Upper lobe of left lung (tissue), 6 donors: ENCODE results near the gene ASPDH. TPM values are rescaled to one million over a fixed set of nuclear protein-coding genes. Genes with fewer than 3 reads are reported as not detected.

Experiments
- ATAC-seq, 2 donors: fragments of 200-7000 bp; cut with Tn5 transposase; one replicate each; pipeline ENCODE4 v1.9.1; 2022; ENCODE audit warnings: mild to moderate bottlenecking in 2 of 2, moderate library complexity in 2 of 2; ENCODE audit not compliant: low FRiP score in 2 of 2
- DNase-seq, 2 donors: peaks; one replicate each; pipeline ENCODE4 v3.0.0-alpha.2; 2019 to 2020
- H3K27ac ChIP-seq, 4 donors: fragments of 200-600 bp; sonication (generic); one replicate each; pipeline ENCODE4 v1.5.1; 2016 to 2019
- H3K27me3 ChIP-seq, 4 donors: fragments of 200-600 bp; sonication (generic); one replicate each; pipeline ENCODE4 v1.5.1; 2017 to 2019
- H3K36me3 ChIP-seq, 4 donors: fragments of 200-600 bp; sonication (generic); one replicate each; pipeline ENCODE4 v1.5.1; 2016 to 2019
- H3K4me1 ChIP-seq, 4 donors: fragments of 200-600 bp; sonication (generic); one replicate each; pipeline ENCODE4 v1.5.1; 2018 to 2019
- H3K4me3 ChIP-seq, 4 donors: fragments of 200-600 bp; sonication (generic); one replicate each; pipeline ENCODE4 v1.5.1; 2017 to 2019; ENCODE audit warnings: mild to moderate bottlenecking in 2 of 4, moderate library complexity in 1 of 4
- H3K9me3 ChIP-seq, 4 donors: fragments of 200-600 bp; sonication (generic); one replicate each; pipeline ENCODE4 v1.5.1; 2018 to 2019
- CTCF ChIP-seq, 6 experiments: fragments of 450-650 bp in 4 of 6; fragments of 200-600 bp in 2 of 6; sonication (generic) in 2 of 6; IDR thresholded peaks; one replicate each; pipeline ENCODE4 v1.5.1; 2016 to 2019; ENCODE audit warnings: antibody characterized with exemption in 6 of 6
- EP300 ChIP-seq, 4 donors: sonication (generic); formaldehyde crosslinking; IDR thresholded peaks; one replicate each; pipeline ENCODE4 v1.5.1; 2017; ENCODE audit warnings: antibody characterized with exemption in 4 of 4, control low read depth in 2 of 4
- POLR2A ChIP-seq, 4 donors: fragments of 450-650 bp; IDR thresholded peaks; one replicate each; pipeline ENCODE4 v1.5.1; 2016 to 2017; ENCODE audit warnings: antibody characterized with exemption in 4 of 4, mild to moderate bottlenecking in 2 of 4
- POLR2AphosphoS5 ChIP-seq, 2 donors: sonication (generic); formaldehyde crosslinking; IDR thresholded peaks; one replicate each; pipeline ENCODE4 v1.5.1; 2017; ENCODE audit warnings: antibody characterized with exemption in 2 of 2
- WGBS, 2 donors: methylation state at CpG; one replicate each; pipeline ENCODE4 v1.1.5; 2017 to 2018; 5-methylcytosine and 5-hydroxymethylcytosine counted together
- total RNA-seq, 6 donors: library from RNA; depleted of rRNA in 4 of 6; stranded (reverse); fragments of >200 nt in 4 of 6; gene quantifications; one replicate each; pipeline versions ENCODE4 v1.1.0 to v1.2.1, GENCODE V29; 2016 to 2021
- donor health status: DM: no; HTN: no; CAD: no; lungs with moderate emphysema.
- donor health status: DM: no; HTN: yes; CAD: no; lungs with severe emphysema.

ASPDH gene
- total RNA-seq, 6 donors from 2014 or later: not detected

GRCh38 chr19:50468818-50469217 lies 44.9 kb downstream of the ASPDH start:
- Histone ChIP-seq H3K36me3 (no peaks in the 10 kb centered on the region), H3K9me3 (no peaks in the 10 kb centered on the region), H3K27me3 (no peaks in the 10 kb centered on the region), H3K4me3 (no peak overlapping the region), H3K27ac (no peak overlapping the region), H3K4me1 (peaks cover 0 to 8% (median 0%) of the 10 kb centered on the region in 4 donors)
- DNase-seq (no peak), ATAC-seq (no peak)
- TF ChIP-seq EP300 (IDR thresholded peaks at IDR 0.05) (no peak), CTCF (IDR thresholded peaks at IDR 0.05) (no peak), POLR2AphosphoS5 (IDR thresholded peaks at IDR 0.05) (no peak), POLR2A (IDR thresholded peaks at IDR 0.05) (no peak)
- 83 to 94% methylated on average over 6 of the region's 6 CpGs for WGBS, 2 donors

DNA sequence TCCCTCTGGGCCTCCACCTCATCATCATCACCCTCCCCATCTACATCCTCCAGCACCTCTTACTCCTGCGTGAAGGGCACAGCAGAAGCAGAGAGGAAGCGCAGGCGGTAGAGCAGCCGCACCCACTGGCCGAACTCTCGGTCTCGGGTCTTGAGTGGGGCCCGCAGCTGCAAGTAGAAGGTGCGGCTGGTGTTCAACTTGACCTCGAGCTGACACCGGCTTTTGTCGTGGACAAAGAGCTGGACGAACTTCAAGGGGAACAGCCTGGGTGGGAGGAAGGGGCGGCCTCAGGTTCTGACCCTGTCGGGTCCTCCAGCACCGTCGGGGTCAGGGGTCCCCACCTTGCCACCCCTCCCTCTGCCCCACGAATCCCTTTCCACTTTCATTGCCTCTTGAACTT lies 46.1 kb downstream of the ASPDH start:
- Histone ChIP-seq H3K4me3 (no peak overlapping the region), H3K4me1 (peaks cover 0 to 8% (median 0%) of the 10 kb centered on the region in 4 donors), H3K9me3 (no peaks in the 10 kb centered on the region), H3K36me3 (no peaks in the 10 kb centered on the region), H3K27ac (no peak overlapping the region), H3K27me3 (no peaks in the 10 kb centered on the region)
- TF ChIP-seq POLR2AphosphoS5 (IDR thresholded peaks at IDR 0.05) (no peak), POLR2A (IDR thresholded peaks at IDR 0.05) (no peak), EP300 (IDR thresholded peaks at IDR 0.05) (no peak), CTCF (IDR thresholded peaks at IDR 0.05) (no peak)
- no peak for DNase-seq
- WGBS, 2 donors: 57 to 66% methylated on average over 16 to 18 of the region's 18 CpGs
- no peak for ATAC-seq

- WGBS, 2 donors: 72 to 83% methylated on average over 8 to 11 of the region's 11 CpGs
- H3K27me3 ChIP-seq: no peaks in the 10 kb centered on the region
- H3K9me3 ChIP-seq: no peaks in the 10 kb centered on the region
- H3K36me3 ChIP-seq: no peaks in the 10 kb centered on the region
- ATAC-seq: no peak
- no peak overlapping the region for H3K27ac ChIP-seq
- no peak for DNase-seq
- H3K4me3 ChIP-seq: no peak overlapping the region
- TF ChIP-seq CTCF (IDR thresholded peaks at IDR 0.05): no peak
- TF ChIP-seq EP300 (IDR thresholded peaks at IDR 0.05): no peak
- TF ChIP-seq POLR2AphosphoS5 (IDR thresholded peaks at IDR 0.05): no peak
- no peak for TF ChIP-seq POLR2A (IDR thresholded peaks at IDR 0.05)
- H3K4me1 ChIP-seq: peaks cover 0 to 8% (median 0%) of the 10 kb centered on the region in 4 donors
Observed at GRCh38 chr19:50466706-50467039, 47.0 kb downstream of the ASPDH start.

DNA sequence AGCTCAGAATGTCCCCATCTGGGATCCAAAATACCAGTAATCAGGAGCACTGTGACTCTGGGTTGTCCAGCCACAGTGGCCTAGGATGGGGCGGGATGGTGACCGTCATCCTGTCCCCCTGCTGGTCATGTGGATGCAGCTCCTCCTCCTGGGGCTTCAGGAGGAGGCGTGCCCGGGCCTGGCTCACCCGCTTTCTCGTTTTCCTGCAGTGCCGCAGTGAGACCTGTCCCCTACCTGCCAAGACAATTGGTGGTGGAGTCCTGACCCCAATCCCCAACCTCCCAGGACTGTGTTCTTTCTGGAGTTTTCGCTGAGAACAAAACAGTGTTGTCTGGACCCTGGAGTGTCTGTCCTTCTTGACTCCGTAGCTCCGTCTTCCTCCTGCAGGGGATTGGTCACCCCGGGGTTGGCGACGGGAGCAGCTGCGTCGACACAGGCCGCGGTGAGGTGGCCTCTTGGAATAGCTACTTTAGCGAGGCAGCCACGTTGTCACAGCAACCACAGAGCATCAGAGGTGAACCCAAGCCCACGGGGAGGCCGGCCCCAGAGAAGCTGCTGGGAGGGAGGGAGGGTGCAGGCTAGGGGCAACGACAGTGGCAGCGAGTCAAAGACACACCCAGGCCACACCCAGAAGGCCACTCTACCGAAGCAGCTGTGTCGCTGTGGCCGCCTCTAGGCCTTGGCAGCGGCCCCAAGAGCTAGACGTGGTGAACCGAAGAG lies 47.6 kb downstream of the ASPDH start:
- DNase-seq (peak; percentile 79 to 82), ATAC-seq (peak; percentile 38 to 84)
- H3K36me3 ChIP-seq: no peaks in the 10 kb centered on the region
- no peak overlapping the region for H3K4me3 ChIP-seq
- H3K9me3 ChIP-seq: no peaks in the 10 kb centered on the region
- H3K27me3 ChIP-seq: no peaks in the 10 kb centered on the region
- 45 to 47% methylated on average over 19 to 22 of the region's 29 CpGs for WGBS, 2 donors
- H3K27ac ChIP-seq: peak overlapping the region in 1 of 4 donors; percentile 7
- H3K4me1 ChIP-seq: peaks cover 0 to 8% (median 0%) of the 10 kb centered on the region in 4 donors
- no peak for TF ChIP-seq POLR2A (IDR thresholded peaks at IDR 0.05)
- TF ChIP-seq CTCF (IDR thresholded peaks at IDR 0.05): peak in 2 of 6 experiments; percentile 19 to 31
- TF ChIP-seq POLR2AphosphoS5 (IDR thresholded peaks at IDR 0.05): peak in 1 of 2 donors; percentile 7
- TF ChIP-seq EP300 (IDR thresholded peaks at IDR 0.05): no peak

DNA sequence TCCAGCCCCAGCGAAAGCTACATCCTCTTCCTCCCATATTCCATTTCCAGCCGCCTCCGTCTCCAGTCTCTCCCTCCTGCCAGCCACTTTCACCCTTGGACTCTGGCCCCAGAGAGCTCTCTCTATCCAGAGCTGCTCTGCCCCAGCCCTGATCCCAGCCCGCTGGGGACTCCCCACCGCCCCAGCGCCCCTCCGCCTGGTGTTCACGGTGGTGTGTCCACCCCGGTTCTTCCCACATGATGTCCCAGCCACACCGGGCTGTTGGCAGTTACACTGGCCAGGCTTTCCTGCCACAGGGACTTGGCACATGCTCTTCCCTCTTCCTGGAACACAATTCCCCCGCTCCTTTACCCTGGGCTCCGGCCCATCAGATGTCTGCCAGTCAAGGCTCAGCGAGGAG lies 48.7 kb downstream of the ASPDH start:
- H3K36me3 ChIP-seq: no peaks in the 10 kb centered on the region
- no peak overlapping the region for H3K27ac ChIP-seq
- WGBS, 2 donors: 90 to 94% methylated on average over 13 of the region's 13 CpGs
- H3K4me1 ChIP-seq: peaks cover 0 to 8% (median 0%) of the 10 kb centered on the region in 4 donors
- no peak for ATAC-seq
- H3K27me3 ChIP-seq: no peaks in the 10 kb centered on the region
- no peaks in the 10 kb centered on the region for H3K9me3 ChIP-seq
- no peak overlapping the region for H3K4me3 ChIP-seq
- no peak for DNase-seq
- TF ChIP-seq POLR2AphosphoS5 (IDR thresholded peaks at IDR 0.05) (no peak), EP300 (IDR thresholded peaks at IDR 0.05) (no peak), POLR2A (IDR thresholded peaks at IDR 0.05) (no peak), CTCF (IDR thresholded peaks at IDR 0.05) (no peak)
